HG03575 (cell line): ENCODE measurements around the gene BBLN.
"Not testable (repeated sequence)": the region's sequence is repeated elsewhere in the genome, so short reads cannot be mapped to it uniquely, and the experiment has no call there.

Experiments
- ATAC-seq: cut with Tn5 transposase; IDR thresholded peaks from one replicate; pipeline ENCODE4 v1.9.1; 2021; ENCODE audit not compliant: unreplicated experiment, insufficient number of reproducible peaks, low FRiP score; ENCODE audit errors: extremely low read depth

The BBLN gene

DNA sequence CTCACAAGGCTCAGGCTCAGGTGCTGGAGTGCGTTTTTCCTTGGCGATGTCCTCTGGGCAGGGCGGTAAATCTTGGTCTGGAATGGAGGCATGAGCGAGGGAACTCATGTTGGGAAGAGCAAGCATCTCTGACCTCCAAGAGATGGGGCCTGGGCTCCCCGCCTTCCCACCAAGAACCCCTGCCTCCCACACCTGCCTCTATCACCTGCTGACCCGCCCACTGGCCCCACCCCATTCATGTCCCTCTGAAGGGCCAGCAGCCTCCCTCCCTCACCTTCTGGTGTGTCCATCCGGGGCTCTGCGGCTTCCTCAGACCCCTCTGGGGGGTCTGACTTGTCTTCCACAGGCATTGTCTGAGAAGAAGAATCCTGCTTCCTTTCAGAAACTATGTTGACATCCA is 20.4 kb downstream of the BBLN start:
- no peak for ATAC-seq

DNA sequence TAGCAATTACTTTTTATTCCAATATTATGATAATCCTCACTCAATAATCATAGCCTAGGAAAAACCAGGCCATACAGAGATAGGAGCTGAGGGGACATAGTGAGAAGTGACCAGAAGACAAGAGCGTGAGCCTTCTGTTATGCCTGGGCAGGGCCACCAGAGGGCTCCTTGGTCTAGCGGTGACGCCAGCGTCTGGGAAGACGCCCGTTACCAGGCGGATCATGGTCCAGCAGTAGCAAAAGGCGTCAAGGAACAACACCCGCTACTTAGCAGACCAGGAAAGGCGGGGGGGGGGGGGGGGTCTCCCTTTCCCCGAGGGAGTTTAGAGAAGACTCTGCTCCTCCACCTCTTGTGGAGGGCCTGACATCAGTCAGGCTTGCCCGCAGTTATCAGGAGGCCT is 21.4 kb downstream of the BBLN start:
- not testable (repeated sequence) for ATAC-seq

DNA sequence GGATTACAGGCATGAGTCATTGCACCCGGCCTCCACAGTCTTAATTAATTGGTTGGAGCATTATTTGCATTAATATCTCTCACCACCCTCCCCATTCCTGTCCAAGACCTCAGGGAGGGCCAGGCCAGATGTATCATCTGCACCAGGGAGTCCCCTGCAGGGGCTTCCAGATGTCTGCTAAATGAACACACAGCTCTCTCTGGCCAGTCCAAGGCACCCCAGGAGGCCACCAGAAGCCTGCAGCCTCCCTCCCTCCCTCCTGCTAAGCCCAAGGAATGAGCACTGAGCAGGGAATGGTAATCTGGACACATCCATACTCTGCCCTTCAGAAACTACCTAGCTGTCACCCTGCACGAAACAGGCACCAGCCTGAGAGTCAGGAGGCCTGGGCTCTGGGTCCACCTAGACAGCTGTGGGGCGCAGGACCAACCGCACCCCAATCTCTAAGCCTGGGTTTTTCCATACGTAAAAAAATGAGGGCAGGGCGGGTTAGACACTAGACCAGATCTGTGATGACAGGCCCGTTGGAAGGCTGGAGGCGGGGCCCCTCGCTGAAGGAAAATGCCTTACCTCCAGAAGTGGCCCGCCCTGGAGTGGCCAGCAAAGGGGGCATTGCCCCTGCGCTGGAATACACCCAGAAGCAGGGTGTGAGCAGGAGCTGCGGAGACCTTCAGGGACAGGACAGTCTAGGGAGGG is 23.0 kb downstream of the BBLN start:
- no peak for ATAC-seq

DNA sequence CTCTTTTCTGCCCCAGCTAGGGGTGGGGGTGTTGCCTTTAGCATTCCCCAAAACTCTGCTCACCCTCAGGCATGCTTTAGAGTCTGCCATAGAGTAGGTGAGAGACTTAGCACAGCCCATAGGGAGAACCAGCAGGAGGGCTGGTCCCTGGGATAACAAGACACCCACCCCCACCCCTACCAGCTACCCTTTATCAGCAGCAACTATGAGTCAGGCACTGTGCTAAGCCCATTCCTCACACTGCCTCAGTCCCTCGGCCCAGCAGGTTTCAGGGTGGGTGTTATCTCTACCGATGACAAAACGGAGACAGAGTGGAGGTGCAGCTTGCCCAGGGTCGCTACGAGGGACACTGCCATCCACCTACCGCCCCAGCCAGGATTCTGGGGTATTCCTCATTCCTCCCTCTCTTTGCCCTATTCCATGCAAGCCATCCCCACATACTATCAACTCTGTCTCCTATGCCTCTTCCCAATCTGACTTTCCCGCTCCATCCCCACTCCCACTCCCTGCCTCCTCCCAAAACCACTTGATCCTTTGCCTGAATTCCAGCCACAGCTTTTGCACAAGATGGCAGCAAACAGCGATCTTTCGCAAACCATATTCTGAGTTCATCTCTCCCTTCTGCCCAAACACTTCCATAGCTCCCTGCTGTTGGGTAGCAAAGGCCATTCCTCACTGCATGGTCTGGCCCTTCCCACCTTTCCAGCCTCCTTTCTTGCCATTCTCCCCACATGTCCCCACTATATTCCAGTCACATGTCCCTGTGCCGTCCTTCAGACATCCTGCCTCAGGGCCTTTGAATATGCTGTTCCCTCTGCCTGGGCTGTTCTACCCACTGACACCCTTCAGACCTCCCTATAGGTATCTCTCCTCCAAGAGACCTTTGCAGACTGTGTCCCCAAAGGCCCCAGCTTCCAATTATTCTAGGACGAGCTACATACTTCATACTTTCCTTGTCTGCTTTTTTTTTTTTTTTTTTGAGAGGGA is 26.2 kb downstream of the BBLN start:
- ATAC-seq: no peak

DNA sequence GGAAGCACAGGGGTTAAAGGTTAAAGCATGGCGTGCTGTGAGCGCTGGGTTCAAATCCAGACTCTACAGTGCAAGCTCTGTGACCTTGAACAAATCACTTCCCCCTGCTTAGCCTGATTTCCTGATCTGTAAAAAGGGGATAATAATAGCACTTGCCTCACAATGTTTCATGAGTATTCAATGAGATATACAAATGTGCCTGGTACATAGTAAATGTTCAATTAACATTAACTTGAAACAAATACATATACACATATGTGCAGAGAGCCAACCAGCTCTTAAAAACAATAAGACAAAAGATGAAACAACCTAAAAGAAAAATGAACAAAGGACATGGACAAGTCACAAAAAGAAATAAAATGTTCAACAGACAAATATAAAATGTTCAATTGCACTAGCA is 27.3 kb downstream of the BBLN start:
- no peak for ATAC-seq

DNA sequence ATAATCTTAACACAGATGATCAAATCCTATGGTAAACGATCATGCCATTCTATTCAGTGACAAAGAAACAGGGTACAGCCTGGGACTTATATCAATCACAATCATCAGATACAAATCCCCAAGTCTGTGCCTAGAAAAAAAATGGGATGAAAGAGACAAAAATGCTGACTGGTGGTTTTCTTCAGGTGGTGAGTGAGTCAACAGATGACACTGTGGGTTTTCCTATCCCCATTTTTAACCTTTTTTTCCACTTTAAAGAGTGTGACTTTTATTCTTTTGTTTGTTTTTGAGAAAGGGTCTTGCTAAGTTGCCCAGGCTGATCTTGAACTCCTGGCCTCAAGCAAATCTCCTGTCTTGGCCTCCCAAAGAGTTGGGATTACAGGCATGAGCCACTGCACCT is 28.1 kb downstream of the BBLN start:
- ATAC-seq: no peak

DNA sequence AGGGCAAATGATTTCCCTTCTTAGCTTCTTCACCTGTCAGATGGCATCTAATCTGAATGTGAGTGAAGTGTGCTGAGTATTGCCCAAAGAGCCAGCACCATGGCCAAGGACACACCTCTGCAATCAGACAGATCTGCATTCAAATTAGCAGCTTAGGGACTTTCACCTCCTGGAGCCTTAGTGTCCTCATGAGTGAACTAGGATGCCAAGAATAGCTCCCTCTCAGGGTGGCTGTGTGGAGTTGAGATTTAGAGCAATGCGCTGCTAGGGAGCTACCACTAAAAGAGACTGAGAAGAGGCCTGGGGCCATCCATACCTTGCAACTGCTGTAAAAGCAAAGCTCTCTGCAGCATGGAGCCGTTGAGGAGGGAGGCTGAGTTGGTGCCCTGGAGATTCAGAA is 29.9 kb downstream of the BBLN start:
- no peak for ATAC-seq

DNA sequence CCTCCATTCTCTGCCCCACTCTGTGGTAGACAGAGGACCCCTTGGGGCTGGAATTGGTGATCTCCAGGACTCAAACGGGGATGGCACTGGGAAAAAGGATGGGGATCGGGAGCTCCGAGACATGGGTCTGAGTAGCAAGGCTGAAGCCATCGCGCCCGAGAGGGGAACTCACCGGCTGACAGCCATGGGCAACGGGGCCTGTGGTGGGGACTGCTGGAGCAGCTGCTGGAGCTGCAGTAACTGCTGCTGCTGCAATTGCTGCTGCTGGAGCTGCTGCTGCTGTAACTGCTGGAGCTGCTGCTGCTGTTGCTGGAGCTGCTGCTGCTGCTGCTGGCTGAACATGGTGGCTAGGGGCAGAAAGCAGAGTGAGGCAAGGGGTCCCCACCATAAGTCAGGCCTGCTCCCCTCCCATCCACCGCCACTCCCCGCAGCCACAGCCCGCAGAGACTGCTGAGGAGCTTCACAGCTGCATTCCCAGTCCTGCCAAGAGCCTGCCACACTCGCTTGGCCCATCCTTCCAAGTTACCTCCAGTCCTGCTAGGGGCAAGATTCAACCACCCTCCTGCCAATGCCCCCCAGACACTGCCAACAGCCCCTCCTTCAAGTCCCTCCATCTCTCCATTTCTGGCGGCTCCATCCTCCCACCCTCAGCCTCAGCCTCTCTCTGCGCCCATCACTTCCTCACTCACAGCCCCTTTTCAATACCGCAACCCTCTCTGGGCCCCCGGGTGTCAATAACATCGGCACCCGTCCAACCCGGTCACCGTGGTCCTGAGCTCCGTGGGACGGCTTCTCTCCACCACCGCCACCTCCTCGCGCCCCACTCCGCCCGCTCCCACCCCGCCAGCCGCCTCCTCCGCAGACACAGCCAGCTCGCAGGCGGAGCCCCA is 30.7 kb downstream of the BBLN start:
- no peak for ATAC-seq

DNA sequence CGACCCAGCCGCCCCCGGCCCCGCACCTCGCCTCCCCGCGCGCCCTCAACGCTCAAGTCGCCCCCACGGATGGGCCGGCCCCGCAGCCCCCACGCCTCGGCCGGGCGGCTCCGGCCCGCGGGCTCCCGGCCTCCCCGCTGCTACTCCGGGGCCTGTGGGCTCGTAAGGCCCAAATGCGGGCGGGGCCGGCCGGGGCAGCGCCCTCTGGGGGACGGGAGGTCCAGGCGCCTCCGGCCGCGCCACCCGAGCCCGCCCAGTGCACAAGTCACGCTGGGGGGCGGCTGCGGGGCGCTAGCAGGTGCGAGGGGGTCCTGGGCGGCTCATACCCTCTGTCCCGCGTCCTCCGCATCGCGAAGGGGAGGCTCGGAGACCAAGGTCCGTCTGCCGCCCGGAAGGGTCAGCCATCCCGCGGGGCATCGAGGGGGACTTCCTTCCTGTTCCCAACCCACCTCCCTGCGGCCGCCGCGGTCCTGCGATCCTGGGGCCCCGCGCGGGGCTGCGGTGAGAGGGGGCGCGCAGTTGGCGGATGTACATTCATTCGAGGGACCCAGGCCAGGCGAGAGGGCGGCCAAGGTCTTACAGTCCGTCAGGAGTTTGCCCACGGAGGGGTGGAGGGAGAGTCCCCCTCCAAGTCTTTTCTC is 31.5 kb downstream of the BBLN start, which contains the start of gene CIZ1:
TSS of gene CIZ1 (minus strand) at position 167 of the 641 bp plus-strand sequence. CDS start 715 bp downstream, outside the sequence.
- ATAC-seq: no peak

DNA sequence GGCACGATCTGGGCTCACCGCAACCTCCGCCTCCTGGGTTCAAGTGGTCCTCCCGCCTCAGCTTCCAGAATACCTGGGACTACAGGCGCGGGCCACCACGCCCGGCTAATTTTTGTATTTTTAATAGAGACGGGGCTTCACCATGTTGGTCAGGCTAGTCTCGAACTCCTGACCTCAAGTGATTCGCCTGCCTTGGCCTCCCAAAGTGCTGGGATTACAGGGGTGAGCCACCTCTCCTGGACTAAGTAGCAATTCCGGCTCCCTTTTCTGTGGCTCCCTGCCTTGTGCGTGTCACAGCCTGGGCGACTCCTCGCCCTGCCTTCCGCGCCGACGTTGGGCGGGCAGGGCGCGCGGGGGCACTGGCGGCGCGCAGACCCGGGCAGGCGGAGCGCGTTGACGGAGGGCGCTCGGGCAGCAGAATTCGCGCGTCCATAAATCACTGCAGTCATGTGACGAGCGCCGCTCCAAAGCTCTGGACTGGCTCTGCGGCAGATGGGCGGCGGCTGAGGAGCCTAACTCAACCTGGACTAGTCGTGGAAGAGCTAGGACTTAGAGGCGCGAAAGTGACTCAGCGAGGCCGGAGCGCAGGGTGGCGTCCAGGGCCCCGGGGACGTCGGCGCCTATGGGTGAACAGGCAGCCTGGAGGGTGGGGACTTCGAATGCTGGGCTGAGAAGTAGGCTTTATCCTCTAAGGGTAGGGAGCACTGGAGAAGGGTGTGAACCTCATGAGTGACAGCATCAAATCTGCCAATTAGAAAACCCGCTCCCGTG is 32.7 kb downstream of the BBLN start:
- no peak for ATAC-seq

DNA sequence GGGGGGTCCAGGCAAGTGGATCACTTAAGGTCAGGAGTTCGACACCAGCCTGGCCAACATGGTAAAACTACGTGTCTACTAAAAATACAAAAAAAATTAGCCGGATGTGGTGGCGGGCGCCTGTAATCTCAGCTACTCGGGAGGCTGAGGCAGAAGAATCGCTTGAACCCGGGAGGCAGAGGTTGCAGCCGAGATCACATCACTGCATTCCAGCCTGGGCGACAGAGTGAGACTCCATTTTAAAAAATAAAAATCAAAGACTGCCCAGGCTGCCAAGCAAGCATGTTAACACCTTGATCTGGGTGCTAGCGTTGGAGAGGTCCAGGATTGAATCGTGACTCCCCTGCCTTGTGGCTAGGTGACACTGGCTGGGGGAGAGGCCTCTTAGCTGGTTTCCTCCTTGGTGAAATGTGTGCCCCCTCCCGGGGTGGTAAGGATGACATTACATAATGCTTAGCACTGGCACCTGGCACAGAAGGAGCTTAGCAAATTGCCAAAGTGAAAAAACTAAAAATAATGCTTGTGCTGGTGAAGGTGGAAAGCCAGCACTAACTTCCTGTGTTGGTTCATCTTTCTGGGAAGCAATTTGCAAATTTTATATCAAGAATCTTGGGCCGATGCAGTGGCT is 33.5 kb downstream of the BBLN start:
- no peak for ATAC-seq

DNA sequence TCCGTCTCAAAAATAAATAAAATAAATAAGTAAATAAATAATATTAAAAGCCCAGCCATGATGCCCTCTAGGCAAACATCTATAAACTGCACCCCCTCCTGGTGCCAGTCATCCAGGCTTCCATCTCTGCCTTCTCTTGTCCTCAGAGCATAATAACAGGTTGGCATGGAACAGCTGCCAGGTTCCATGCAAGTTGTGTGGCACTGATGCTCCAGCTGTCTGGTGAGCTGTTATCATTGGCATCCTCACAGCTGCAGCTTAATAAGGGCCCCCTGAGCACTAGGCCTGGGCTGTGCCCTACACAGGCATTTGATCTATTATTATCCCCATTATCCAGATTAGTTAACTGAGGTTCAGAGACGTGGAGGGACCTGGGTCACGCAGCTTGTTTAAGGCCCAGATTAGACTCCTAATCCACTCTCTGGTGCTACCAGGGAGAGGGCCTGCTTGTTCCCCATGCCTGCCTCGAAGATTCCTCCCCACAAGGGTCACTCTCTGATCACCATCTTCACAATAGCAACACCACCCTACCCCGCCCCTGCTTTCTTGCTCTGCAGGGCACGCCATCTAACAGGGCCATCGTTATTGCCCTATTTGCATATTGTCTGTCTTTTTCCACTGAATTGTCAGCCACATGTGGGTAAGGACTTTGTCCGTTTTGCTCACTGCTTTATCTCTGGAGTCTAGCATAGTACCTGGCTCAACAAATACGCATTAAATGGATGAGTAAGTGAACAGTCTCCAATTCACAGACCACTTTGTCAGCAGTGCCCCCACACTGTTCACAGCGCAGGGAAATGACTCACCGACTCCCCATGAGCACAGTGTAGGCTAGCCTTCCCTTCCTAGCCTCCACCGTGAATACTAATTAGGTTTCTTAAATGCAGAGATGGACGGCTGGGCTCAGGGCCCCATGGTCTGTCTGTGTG is 41.6 kb downstream of the BBLN start:
- no peak for ATAC-seq

DNA sequence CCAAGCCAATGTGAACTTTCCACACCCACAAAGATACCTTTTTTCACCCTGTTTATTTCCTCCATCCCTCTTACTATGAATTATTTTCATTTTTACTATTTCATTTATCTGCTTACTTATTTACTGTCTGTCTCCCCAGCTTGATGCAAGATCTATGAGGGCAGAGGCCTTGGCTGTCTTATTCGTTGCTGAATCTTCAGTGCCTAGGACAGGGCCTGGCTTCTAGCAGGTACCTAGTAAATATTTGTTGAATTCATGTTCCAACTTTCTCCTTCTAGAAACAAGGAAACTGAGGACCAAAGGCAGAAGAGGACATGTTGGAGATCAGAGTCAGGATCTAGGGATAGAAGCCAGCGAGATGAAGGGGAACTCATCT is 42.6 kb downstream of the BBLN start:
- no peak for ATAC-seq

DNA sequence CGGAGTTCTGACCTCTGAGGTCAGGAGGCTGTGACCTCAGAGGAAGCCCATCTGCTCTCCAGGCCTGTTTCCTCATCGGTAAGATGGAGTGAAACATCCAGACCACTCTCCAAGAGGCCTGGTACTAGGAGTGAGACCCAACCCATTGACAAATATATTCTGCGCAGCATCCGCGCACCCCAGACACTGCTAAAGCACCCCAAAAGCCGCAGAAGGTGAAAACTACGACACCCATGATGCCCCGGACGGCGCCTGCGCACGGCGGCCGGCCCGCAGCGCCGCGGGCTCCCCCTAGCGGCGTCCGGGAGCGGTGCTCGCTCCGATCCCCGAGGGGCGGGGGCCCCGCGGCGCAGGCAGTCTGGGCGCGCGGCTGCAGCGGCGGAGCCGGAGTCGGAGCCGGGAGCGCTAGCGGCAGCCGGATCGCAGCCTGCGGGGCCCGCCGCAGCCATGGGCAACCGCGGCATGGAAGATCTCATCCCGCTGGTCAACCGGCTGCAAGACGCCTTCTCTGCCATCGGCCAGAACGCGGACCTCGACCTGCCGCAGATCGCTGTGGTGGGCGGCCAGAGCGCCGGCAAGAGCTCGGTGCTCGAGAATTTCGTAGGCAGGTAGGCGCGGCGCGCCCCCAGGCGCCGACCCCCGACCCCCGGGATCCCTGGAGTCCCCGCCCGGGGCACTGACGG is 43.1 kb downstream of the BBLN start, which contains the start of gene DNM1:
TSS of gene DNM1 (plus strand) at position 356 of the 683 bp plus-strand sequence. CDS start at position 448, 92 bp downstream.
- ATAC-seq: no peak

DNA sequence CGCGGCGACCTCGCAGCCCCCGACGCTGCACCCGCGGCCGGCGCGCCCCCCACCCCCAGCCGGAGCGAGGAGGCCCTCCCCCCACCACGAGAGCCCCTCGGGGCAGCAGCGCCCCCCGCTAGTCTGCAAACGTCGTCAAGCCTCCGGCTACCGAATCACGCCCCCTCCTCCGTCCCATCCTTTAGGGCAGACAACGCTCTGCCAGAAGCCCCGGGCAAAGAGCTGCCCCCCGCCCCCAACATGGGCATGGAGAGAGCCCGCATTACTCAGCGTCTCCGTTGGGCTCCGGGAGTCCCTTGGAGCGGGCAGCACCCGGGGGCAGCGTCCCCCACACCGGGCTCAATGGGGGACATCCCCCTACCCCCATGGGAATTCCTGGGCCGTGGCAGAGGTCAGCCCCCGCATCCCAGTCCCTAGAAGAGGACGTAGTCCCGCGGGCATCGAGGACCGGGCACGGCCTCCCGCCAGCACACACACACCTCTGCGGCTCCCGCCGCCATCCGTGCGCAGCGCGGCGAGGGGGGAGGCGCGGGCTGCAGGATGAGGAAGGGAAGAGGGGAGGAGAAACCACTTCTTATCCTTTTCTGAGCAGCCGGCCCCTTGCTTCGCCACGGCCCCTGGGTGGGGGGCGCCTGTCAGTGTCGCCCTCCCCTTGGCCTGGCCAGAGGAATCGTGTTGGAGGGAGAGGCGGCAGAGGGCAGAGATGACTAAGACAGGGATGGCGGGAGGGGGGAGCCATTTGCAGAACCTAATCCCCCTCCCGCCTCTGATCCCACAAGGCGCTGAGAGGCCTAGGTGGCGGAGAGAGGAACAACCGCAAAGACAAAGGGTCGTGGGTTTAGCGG is 43.9 kb downstream of the BBLN start:
- ATAC-seq: no peak
